ENCODE measurements around the gene FSIP1. TPM values are rescaled to one million over a fixed set of nuclear protein-coding genes. Genes with fewer than 3 reads are reported as not detected.

FSIP1 gene
- total RNA-seq, 2 donors from 2014 or later: 0.33 TPM; not detected in 1

GRCh38 chr15:39605146-39605545 is 177.5 kb downstream of the FSIP1 start:
- H3K27me3 ChIP-seq: no peaks in the 10 kb centered on the region
- no peak for ATAC-seq
- 90 to 92% methylated on average over 1 of the region's 1 CpG for WGBS, 2 donors
- no peak for TF ChIP-seq POLR2A (IDR thresholded peaks at IDR 0.05)
- TF ChIP-seq CTCF (IDR thresholded peaks at IDR 0.05): no peak
- H3K27ac ChIP-seq: no peak overlapping the region
- H3K4me1 ChIP-seq: no peaks in the 10 kb centered on the region
- H3K36me3 ChIP-seq (replicated peaks in 1 of 2; ENCODE audit: insufficient read depth in 1 of 2, low read depth in 2 of 2): no peaks in the 10 kb centered on the region
- H3K4me3 ChIP-seq: no peak overlapping the region
- intact Hi-C loops (cut with DNase I): no loop called here
- H3K9me3 ChIP-seq: peaks cover 0 to under 1% (median 0%) of the 10 kb centered on the region in 3 donors
- DNase-seq: no peak

- TF ChIP-seq CTCF (IDR thresholded peaks at IDR 0.05) (no peak), POLR2A (IDR thresholded peaks at IDR 0.05) (no peak)
- ATAC-seq (no peak), DNase-seq (no peak)
- intact Hi-C loops (cut with DNase I): no loop called here
- Histone ChIP-seq H3K4me3 (no peak overlapping the region), H3K27me3 (no peaks in the 10 kb centered on the region), H3K9me3 (no peaks in the 10 kb centered on the region), H3K36me3 (replicated peaks in 1 of 2; ENCODE audit: insufficient read depth in 1 of 2, low read depth in 2 of 2) (no peaks in the 10 kb centered on the region), H3K4me1 (no peaks in the 10 kb centered on the region), H3K27ac (no peak overlapping the region)
- 90 to 93% methylated on average over 5 of the region's 5 CpGs for whole genome bisulfite sequencing, 2 donors
Observed at GRCh38 chr15:39602143-39602542, 180.5 kb downstream of the FSIP1 start.

DNA sequence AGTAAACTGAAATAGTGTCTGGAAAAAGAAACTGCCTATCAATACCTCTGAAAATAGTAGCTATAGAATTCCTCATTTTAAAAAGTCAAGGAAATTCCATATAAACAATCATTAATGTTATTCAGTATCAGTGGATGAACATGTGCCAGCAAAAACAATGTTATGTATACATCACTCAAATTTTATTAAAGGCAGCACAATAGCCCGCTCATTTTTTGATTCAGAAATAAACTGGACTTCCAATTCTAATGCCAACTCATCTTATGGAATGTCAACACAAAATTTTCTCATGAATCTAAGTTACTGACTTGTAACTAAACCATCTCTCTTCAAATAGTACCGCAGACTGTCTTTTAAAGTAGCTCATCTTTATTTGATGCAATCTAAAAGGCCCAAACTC is 182.8 kb downstream of the FSIP1 start:
- DNase-seq (no peak), ATAC-seq (no peak)
- TF ChIP-seq CTCF (IDR thresholded peaks at IDR 0.05): no peak
- TF ChIP-seq POLR2A (IDR thresholded peaks at IDR 0.05): no peak
- Histone ChIP-seq H3K27ac (no peak overlapping the region), H3K4me1 (no peaks in the 10 kb centered on the region), H3K4me3 (no peak overlapping the region), H3K27me3 (no peaks in the 10 kb centered on the region), H3K9me3 (no peaks in the 10 kb centered on the region), H3K36me3 (replicated peaks in 1 of 2; ENCODE audit: insufficient read depth in 1 of 2, low read depth in 2 of 2) (peaks cover 0 to 5% of the 10 kb centered on the region in 2 donors)
- intact Hi-C loops (cut with DNase I): no loop called here
- 88 to 93% methylated on average over 2 of the region's 2 CpGs for WGBS, 2 donors

GRCh38 chr15:39598958-39599845 is 183.4 kb downstream of the FSIP1 start:
- Histone ChIP-seq H3K27ac (no peak overlapping the region), H3K4me1 (no peaks in the 10 kb centered on the region)

More at GRCh38 chr15:39598958-39599845, 183.4 kb downstream of the FSIP1 start:
- TF ChIP-seq CTCF (IDR thresholded peaks at IDR 0.05) (no peak), POLR2A (IDR thresholded peaks at IDR 0.05) (no peak)
- DNase-seq (no peak), ATAC-seq (no peak)
- Histone ChIP-seq H3K36me3 (replicated peaks in 1 of 2; ENCODE audit: insufficient read depth in 1 of 2, low read depth in 2 of 2) (peaks cover 0 to 5% of the 10 kb centered on the region in 2 donors), H3K4me3 (no peak overlapping the region), H3K9me3 (no peaks in the 10 kb centered on the region), H3K27me3 (no peaks in the 10 kb centered on the region)
- intact Hi-C loops (cut with DNase I): no loop called here
- 88 to 92% methylated on average over 12 of the region's 12 CpGs for WGBS, 2 donors

All from body of pancreas (tissue), 4 donors.